Sigmoid colon (tissue), 7 donors: Measurements from ENCODE around the gene TNS1. TPM values are rescaled to one million over a fixed set of nuclear protein-coding genes. Genes with fewer than 3 reads are reported as not detected.

Source experiments
- DNase-seq: peaks from one replicate; pipeline ENCODE4 v3.0.0-alpha.2; 2019
- H3K27ac ChIP-seq, 4 donors: fragments of 200-600 bp; sonication (generic); one replicate each; pipeline ENCODE4 v1.5.1; 2016 to 2019; ENCODE audit warnings: mild to moderate bottlenecking in 1 of 4
- H3K27me3 ChIP-seq, 3 donors: fragments of 200-600 bp; sonication (generic); one replicate each; pipeline ENCODE4 v1.5.1; 2019; ENCODE audit warnings: mild to moderate bottlenecking in 1 of 3
- H3K36me3 ChIP-seq, 4 donors: fragments of 200-600 bp; sonication (generic); one replicate each; pipeline ENCODE4 v1.5.1; 2016 to 2019
- H3K4me1 ChIP-seq, 4 donors: fragments of 200-600 bp; sonication (generic); one replicate each; pipeline ENCODE4 v1.5.1; 2017 to 2019
- H3K4me3 ChIP-seq, 4 donors: fragments of 200-600 bp; sonication (generic); one replicate each; pipeline ENCODE4 v1.5.1; 2017 to 2019; ENCODE audit warnings: mild to moderate bottlenecking in 2 of 4, moderate library complexity in 1 of 4
- H3K9me3 ChIP-seq, 4 donors: fragments of 200-600 bp in 3 of 4; sonication (generic) in 3 of 4; one replicate each; pipeline versions ENCODE4 v1.5.1 to v1.6.1; 2013 to 2019
- CTCF ChIP-seq, 4 experiments: fragments of 450-650 bp in 3 of 4; fragments of 200-600 bp in 1 of 4; IDR thresholded peaks; one replicate each; pipeline ENCODE4 v1.5.1; 2016 to 2019; ENCODE audit warnings: antibody characterized with exemption in 4 of 4, mild to moderate bottlenecking in 3 of 4, moderate library complexity in 2 of 4
- EP300 ChIP-seq, 4 donors: sonication (generic); formaldehyde crosslinking; IDR thresholded peaks; one replicate each; pipeline ENCODE4 v1.6.1; 2017; ENCODE audit warnings: antibody characterized with exemption in 4 of 4
- POLR2A ChIP-seq, 2 donors: fragments of 450-650 bp; IDR thresholded peaks; one replicate each; pipeline ENCODE4 v1.6.1; 2016; ENCODE audit warnings: antibody characterized with exemption in 2 of 2, mild to moderate bottlenecking in 2 of 2, moderate library complexity in 2 of 2
- POLR2AphosphoS5 ChIP-seq, 4 donors: sonication (generic); formaldehyde crosslinking; IDR thresholded peaks; one replicate each; pipeline ENCODE4 v1.6.1; 2017; ENCODE audit warnings: antibody characterized with exemption in 4 of 4
- WGBS, 2 donors: extraction: QIAGEN DNeasy Blood & Tissue Kit; methylation state at CpG; one replicate each; pipeline ENCODE4 v1.1.7; 2013; 5-methylcytosine and 5-hydroxymethylcytosine counted together
- intact Hi-C: fragments of 100-400 bp; cut with DNase I; formaldehyde crosslinking; loops from one replicate; pipeline ENCODE4 v1.15.1; 2023
- polyA plus RNA-seq, 3 donors: library from polyadenylated mRNA; stranded (reverse); fragments of 200-250 nt; gene quantifications; one replicate each; pipeline ENCODE4 v1.2.3, GENCODE V29; 2013
- total RNA-seq, 4 donors: library from RNA; depleted of rRNA; stranded (reverse); fragments of >200 nt; gene quantifications; one replicate each; pipeline ENCODE4 v1.1.0, GENCODE V29; 2016
- donor health status: healthy with polysubstance abuse.
- donor health status: Bipolar disorder and iron deficiency.
- donor health status: healthy.

Gene TNS1
- total and polyA plus RNA-seq, 7 donors, result 3.7 to 1,607 (median 444) TPM

- Histone ChIP-seq H3K27ac (peak overlapping the region; percentile 68 to 98 (median 91)), H3K9me3 (no peaks in the 10 kb centered on the region), H3K4me3 (no peak overlapping the region), H3K36me3 (peaks cover 30 to 95% (median 63%) of the 10 kb centered on the region in 4 donors), H3K27me3 (no peaks in the 10 kb centered on the region), H3K4me1 (peaks cover 0 to 99% (median 91%) of the 10 kb centered on the region in 4 donors)
- WGBS, 2 donors, result 91 to 93% methylated on average over 14 of the region's 14 CpGs
- TF ChIP-seq CTCF (IDR thresholded peaks at IDR 0.05) (no peak), POLR2AphosphoS5 (IDR thresholded peaks at IDR 0.05) (peak in 2 of 4 donors; percentile 5 to 6)
- intact Hi-C loops, result no loop called here
- DNase-seq, result no peak
Observed at GRCh38 chr2:217822296-217823252, 180.2 kb downstream of the TNS1 start.

- peak overlapping the region; percentile 68 to 98 (median 91) for H3K27ac ChIP-seq
- no peaks in the 10 kb centered on the region for H3K9me3 ChIP-seq
- H3K36me3 ChIP-seq, result peaks cover 39 to 99% (median 67%) of the 10 kb centered on the region in 4 donors
- H3K4me3 ChIP-seq, result no peak overlapping the region
- intact Hi-C loops, result no loop called here
- 91 to 95% methylated on average over 12 of the region's 12 CpGs for WGBS, 2 donors
- no peak for DNase-seq
- peaks cover 0 to 99% (median 91%) of the 10 kb centered on the region in 4 donors for H3K4me1 ChIP-seq
- H3K27me3 ChIP-seq, result no peaks in the 10 kb centered on the region
- TF ChIP-seq POLR2A (IDR thresholded peaks at IDR 0.05), result no peak
- TF ChIP-seq POLR2AphosphoS5 (IDR thresholded peaks at IDR 0.05), result no peak
Observed at GRCh38 chr2:217821536-217822147, 181.2 kb downstream of the TNS1 start.

GRCh38 chr2:217820904-217821303 lies 181.9 kb downstream of the TNS1 start:
- TF ChIP-seq POLR2AphosphoS5 (IDR thresholded peaks at IDR 0.05) (peak in 2 of 4 donors; percentile 33 to 37), EP300 (IDR thresholded peaks at IDR 0.05) (no peak), CTCF (IDR thresholded peaks at IDR 0.05) (no peak), POLR2A (IDR thresholded peaks at IDR 0.05) (no peak)
- H3K36me3 ChIP-seq, result peaks cover 41 to 100% (median 74%) of the 10 kb centered on the region in 4 donors
- DNase-seq, result no peak
- H3K4me3 ChIP-seq, result no peak overlapping the region
- H3K4me1 ChIP-seq, result peaks cover 0 to 99% (median 91%) of the 10 kb centered on the region in 4 donors
- intact Hi-C loops, result no loop called here
- H3K27ac ChIP-seq, result peak overlapping the region; percentile 68 to 98 (median 91)
- no peaks in the 10 kb centered on the region for H3K9me3 ChIP-seq
- H3K27me3 ChIP-seq, result no peaks in the 10 kb centered on the region
- WGBS, 2 donors, result 93 to 94% methylated on average over 4 of the region's 4 CpGs

GRCh38 chr2:217820091-217820819 lies 182.5 kb downstream of the TNS1 start:
- Histone ChIP-seq H3K9me3 (no peaks in the 10 kb centered on the region), H3K27ac (peak overlapping the region; percentile 68 to 98 (median 91)), H3K36me3 (peaks cover 41 to 100% (median 80%) of the 10 kb centered on the region in 4 donors), H3K4me1 (peaks cover 0 to 99% (median 93%) of the 10 kb centered on the region in 4 donors), H3K4me3 (no peak overlapping the region), H3K27me3 (no peaks in the 10 kb centered on the region)
- 84 to 91% methylated on average over 7 of the region's 7 CpGs for WGBS, 2 donors
- no peak for DNase-seq
- intact Hi-C loops, result no loop called here
- no peak for TF ChIP-seq CTCF (IDR thresholded peaks at IDR 0.05)
- no peak for TF ChIP-seq POLR2A (IDR thresholded peaks at IDR 0.05)
- no peak for TF ChIP-seq EP300 (IDR thresholded peaks at IDR 0.05)
- TF ChIP-seq POLR2AphosphoS5 (IDR thresholded peaks at IDR 0.05), result no peak
